Measurements from ENCODE around the gene RAP1B.

RAP1B gene

GRCh38 chr12:68610370-68611093, at the start of gene RAP1B:
Gene RAP1B, plus strand, starts transcription at chr12:68610899. Its CDS starts 37,826 bp downstream, at chr12:68648725.
- peak; percentile 76 for DNase-seq

- no peak for DNase-seq
These were observed 48.9 kb upstream of the RAP1B start for GRCh38 chr12:68561830-68562229.

- no peak for DNase-seq
These were observed 46.5 kb upstream of the RAP1B start for GRCh38 chr12:68564166-68564565.

GRCh38 chr12:68565391-68565903, 45.3 kb upstream of the RAP1B start:
- no peak for DNase-seq

GRCh38 chr12:68568922-68569569, 41.7 kb upstream of the RAP1B start:
- DNase-seq = no peak

GRCh38 chr12:68572661-68573060, 38.0 kb upstream of the RAP1B start:
- DNase-seq = no peak

GRCh38 chr12:68573406-68573805, 37.3 kb upstream of the RAP1B start:
- no peak for DNase-seq

- no peak for DNase-seq
These were observed 32.8 kb upstream of the RAP1B start for GRCh38 chr12:68577949-68578348.

GRCh38 chr12:68578765-68579164, 31.9 kb upstream of the RAP1B start:
- DNase-seq = no peak

- DNase-seq = no peak
These were observed 31.4 kb upstream of the RAP1B start for GRCh38 chr12:68579254-68579653.

- DNase-seq = no peak
These were observed 29.8 kb upstream of the RAP1B start for GRCh38 chr12:68580911-68581310.

GRCh38 chr12:68581926-68582325, 28.8 kb upstream of the RAP1B start:
- no peak for DNase-seq

GRCh38 chr12:68585966-68586365, 24.7 kb upstream of the RAP1B start:
- no peak for DNase-seq

GRCh38 chr12:68587448-68587873, 23.2 kb upstream of the RAP1B start:
- peak; percentile 41 for DNase-seq

GRCh38 chr12:68589194-68589593, 21.5 kb upstream of the RAP1B start:
- DNase-seq = no peak

GRCh38 chr12:68591734-68592418, 18.8 kb upstream of the RAP1B start:
- DNase-seq = no peak

- DNase-seq = no peak
These were observed 15.5 kb upstream of the RAP1B start for GRCh38 chr12:68595241-68595640.

GRCh38 chr12:68601767-68602166, 8.9 kb upstream of the RAP1B start:
- DNase-seq = no peak

- no peak for DNase-seq
These were observed 8.0 kb upstream of the RAP1B start for GRCh38 chr12:68602720-68603119.

- no peak for DNase-seq
These were observed 2.5 kb upstream of the RAP1B start for GRCh38 chr12:68608191-68608590.

GRCh38 chr12:68609998-68610369, 715 bp upstream of the RAP1B start:
- DNase-seq = peak; percentile 18

GRCh38 chr12:68611094-68611805, 551 bp downstream of the RAP1B start:
- DNase-seq = peak; percentile 63

- no peak for DNase-seq
These were observed 1.1 kb downstream of the RAP1B start for GRCh38 chr12:68611806-68612160.
